ENCODE measurements around the gene THSD4. TPM values are rescaled to one million over a fixed set of nuclear protein-coding genes. Genes with fewer than 3 reads are reported as not detected.
A peak's percentile ranks its signal among the peaks of the same experiment; 100 is the strongest.

Gene THSD4
- total RNA-seq, 1 donor from 2014 or later, result 2.5 TPM

- Mint-ChIP-seq H3K27me3 (ENCODE audit: low read depth, unreplicated experiment) (no peaks in the 10 kb centered on the region), H3K9me3 (ENCODE audit: unreplicated experiment) (no peaks in the 10 kb centered on the region), H3K4me3 (ENCODE audit: unreplicated experiment) (no peak overlapping the region), H3K4me1 (ENCODE audit: low read depth, unreplicated experiment) (peaks cover 10% of the 10 kb centered on the region), H3K27ac (ENCODE audit: unreplicated experiment) (peak overlapping the region; percentile 13), H3K36me3 (ENCODE audit: low read depth, unreplicated experiment) (peaks cover 2% of the 10 kb centered on the region)
- H3K79me2 ChIP-seq (ENCODE audit: insufficient read depth, low read length), result no peaks in the 10 kb centered on the region
- peak; percentile 68 for FAIRE-seq
- no peak overlapping the region for H3K4me3 ChIP-seq (ENCODE audit: insufficient read depth, low read depth, low read length)
- no peak overlapping the region for H2AFZ ChIP-seq (ENCODE audit: low read depth, low read length)
- peaks cover 6% of the 10 kb centered on the region for H3K4me1 ChIP-seq (ENCODE audit: insufficient read depth, low read length)
- DNase-seq (ENCODE audit: low read depth), result peak; percentile 82
- no peaks in the 10 kb centered on the region for H3K9me3 ChIP-seq (ENCODE audit: insufficient read depth, low read depth, low read length)
- peak overlapping the region; percentile 64 for H3K4me2 ChIP-seq (ENCODE audit: low read length)
- H3K27ac ChIP-seq (ENCODE audit: low read depth, low read length), result no peak overlapping the region
- no peaks in the 10 kb centered on the region for H3K36me3 ChIP-seq (ENCODE audit: insufficient read depth, low read length)
- peaks cover 3% of the 10 kb centered on the region for H4K20me1 ChIP-seq (ENCODE audit: insufficient read depth, low read length)
- H3K9ac ChIP-seq (ENCODE audit: low read length), result no peak overlapping the region
- no peaks in the 10 kb centered on the region for H3K27me3 ChIP-seq (ENCODE audit: insufficient read depth, low read length)
- TF ChIP-seq EZH2 (IDR thresholded peaks at IDR 0.05; ENCODE audit: insufficient read depth, low read length) (no peak), CTCF (IDR thresholded peaks at IDR 0.05; ENCODE audit: insufficient read depth, low read depth, low read length) (no peak)
Measured at GRCh38 chr15:71588746-71589145, 473.5 kb downstream of the THSD4 start.

- H3K27ac ChIP-seq (ENCODE audit: low read depth, low read length), result no peak overlapping the region
- no peak overlapping the region for H3K27ac Mint-ChIP-seq (ENCODE audit: unreplicated experiment)
- H3K9me3 Mint-ChIP-seq (ENCODE audit: unreplicated experiment), result no peaks in the 10 kb centered on the region
- H3K4me3 ChIP-seq (ENCODE audit: insufficient read depth, low read depth, low read length), result no peak overlapping the region
- no peak overlapping the region for H3K4me2 ChIP-seq (ENCODE audit: low read length)
- H4K20me1 ChIP-seq (ENCODE audit: insufficient read depth, low read length), result peaks cover 3% of the 10 kb centered on the region
- DNase-seq (ENCODE audit: low read depth), result no peak
- no peak overlapping the region for H3K9ac ChIP-seq (ENCODE audit: low read length)
- H3K79me2 ChIP-seq (ENCODE audit: insufficient read depth, low read length), result no peaks in the 10 kb centered on the region
- no peaks in the 10 kb centered on the region for H3K27me3 ChIP-seq (ENCODE audit: insufficient read depth, low read length)
- H3K36me3 Mint-ChIP-seq (ENCODE audit: low read depth, unreplicated experiment), result peaks cover 2% of the 10 kb centered on the region
- no peaks in the 10 kb centered on the region for H3K36me3 ChIP-seq (ENCODE audit: insufficient read depth, low read length)
- H3K4me1 Mint-ChIP-seq (ENCODE audit: low read depth, unreplicated experiment), result peaks cover 10% of the 10 kb centered on the region
- peaks cover 6% of the 10 kb centered on the region for H3K4me1 ChIP-seq (ENCODE audit: insufficient read depth, low read length)
- no peak overlapping the region for H3K4me3 Mint-ChIP-seq (ENCODE audit: unreplicated experiment)
- no peak overlapping the region for H2AFZ ChIP-seq (ENCODE audit: low read depth, low read length)
- TF ChIP-seq CTCF (IDR thresholded peaks at IDR 0.05; ENCODE audit: insufficient read depth, low read depth, low read length), result peak; percentile 18
- no peak for TF ChIP-seq EZH2 (IDR thresholded peaks at IDR 0.05; ENCODE audit: insufficient read depth, low read length)
- no peaks in the 10 kb centered on the region for H3K9me3 ChIP-seq (ENCODE audit: insufficient read depth, low read depth, low read length)
- FAIRE-seq, result no peak
- H3K27me3 Mint-ChIP-seq (ENCODE audit: low read depth, unreplicated experiment), result no peaks in the 10 kb centered on the region
Measured at GRCh38 chr15:71591057-71591456, 475.8 kb downstream of the THSD4 start.

GRCh38 chr15:71592203-71592602 lies 476.9 kb downstream of the THSD4 start:
- H2AFZ ChIP-seq (ENCODE audit: low read depth, low read length), result no peak overlapping the region
- no peak overlapping the region for H3K4me3 ChIP-seq (ENCODE audit: insufficient read depth, low read depth, low read length)
- no peak overlapping the region for H3K27ac Mint-ChIP-seq (ENCODE audit: unreplicated experiment)
- H3K79me2 ChIP-seq (ENCODE audit: insufficient read depth, low read length), result no peaks in the 10 kb centered on the region
- no peaks in the 10 kb centered on the region for H3K9me3 ChIP-seq (ENCODE audit: insufficient read depth, low read depth, low read length)
- H3K27me3 ChIP-seq (ENCODE audit: insufficient read depth, low read length), result no peaks in the 10 kb centered on the region
- H3K4me1 ChIP-seq (ENCODE audit: insufficient read depth, low read length), result peaks cover 6% of the 10 kb centered on the region
- H3K4me1 Mint-ChIP-seq (ENCODE audit: low read depth, unreplicated experiment), result peaks cover 15% of the 10 kb centered on the region
- no peaks in the 10 kb centered on the region for H3K36me3 Mint-ChIP-seq (ENCODE audit: low read depth, unreplicated experiment)
- no peak for TF ChIP-seq EZH2 (IDR thresholded peaks at IDR 0.05; ENCODE audit: insufficient read depth, low read length)
- FAIRE-seq (no peak), DNase-seq (ENCODE audit: low read depth) (no peak)
- no peak overlapping the region for H3K27ac ChIP-seq (ENCODE audit: low read depth, low read length)
- H3K27me3 Mint-ChIP-seq (ENCODE audit: low read depth, unreplicated experiment), result no peaks in the 10 kb centered on the region
- no peaks in the 10 kb centered on the region for H3K36me3 ChIP-seq (ENCODE audit: insufficient read depth, low read length)
- no peak overlapping the region for H3K9ac ChIP-seq (ENCODE audit: low read length)
- no peak overlapping the region for H3K4me3 Mint-ChIP-seq (ENCODE audit: unreplicated experiment)
- H4K20me1 ChIP-seq (ENCODE audit: insufficient read depth, low read length), result peaks cover 3% of the 10 kb centered on the region
- H3K9me3 Mint-ChIP-seq (ENCODE audit: unreplicated experiment), result no peaks in the 10 kb centered on the region
- no peak overlapping the region for H3K4me2 ChIP-seq (ENCODE audit: low read length)
